Measurements from ENCODE around the gene TMC8.

DNA sequence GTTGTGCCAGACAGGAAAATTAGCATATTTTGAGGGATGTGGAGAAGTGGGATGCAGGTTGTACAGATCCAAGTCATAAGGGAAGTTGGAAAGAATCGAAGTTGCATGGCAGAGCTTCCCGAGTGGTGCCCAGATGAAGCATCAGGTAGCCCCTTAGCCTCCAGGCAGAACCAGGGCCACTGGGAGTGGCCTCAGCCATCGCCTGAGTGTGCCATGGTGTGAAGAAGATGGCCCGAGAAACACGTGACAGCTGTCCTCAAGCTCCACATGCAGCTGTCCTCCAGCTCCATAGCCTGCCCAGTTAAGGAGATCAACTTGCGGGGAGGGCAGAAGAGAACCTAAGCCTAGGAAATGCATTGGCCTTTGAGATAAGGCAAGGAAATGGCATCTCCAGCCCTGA lies 35.5 kb upstream of the TMC8 start:
- TF ChIP-seq, protein P1, sequence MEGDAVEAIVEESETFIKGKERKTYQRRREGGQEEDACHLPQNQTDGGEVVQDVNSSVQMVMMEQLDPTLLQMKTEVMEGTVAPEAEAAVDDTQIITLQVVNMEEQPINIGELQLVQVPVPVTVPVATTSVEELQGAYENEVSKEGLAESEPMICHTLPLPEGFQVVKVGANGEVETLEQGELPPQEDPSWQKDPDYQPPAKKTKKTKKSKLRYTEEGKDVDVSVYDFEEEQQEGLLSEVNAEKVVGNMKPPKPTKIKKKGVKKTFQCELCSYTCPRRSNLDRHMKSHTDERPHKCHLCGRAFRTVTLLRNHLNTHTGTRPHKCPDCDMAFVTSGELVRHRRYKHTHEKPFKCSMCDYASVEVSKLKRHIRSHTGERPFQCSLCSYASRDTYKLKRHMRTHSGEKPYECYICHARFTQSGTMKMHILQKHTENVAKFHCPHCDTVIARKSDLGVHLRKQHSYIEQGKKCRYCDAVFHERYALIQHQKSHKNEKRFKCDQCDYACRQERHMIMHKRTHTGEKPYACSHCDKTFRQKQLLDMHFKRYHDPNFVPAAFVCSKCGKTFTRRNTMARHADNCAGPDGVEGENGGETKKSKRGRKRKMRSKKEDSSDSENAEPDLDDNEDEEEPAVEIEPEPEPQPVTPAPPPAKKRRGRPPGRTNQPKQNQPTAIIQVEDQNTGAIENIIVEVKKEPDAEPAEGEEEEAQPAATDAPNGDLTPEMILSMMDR (IDR thresholded peaks at IDR 0.05): no peak
- TF ChIP-seq POLR2A (IDR thresholded peaks at IDR 0.05): no peak
